HG03439 (cell line): ENCODE data around the gene PTPRN.
A peak's percentile ranks its signal among the peaks of the same experiment; 100 is the strongest.

Source experiments
- ATAC-seq: cut with Tn5 transposase; IDR thresholded peaks from one replicate; pipeline ENCODE4 v1.9.1; 2021; ENCODE audit warnings: mild to moderate bottlenecking, moderate library complexity; ENCODE audit not compliant: unreplicated experiment

Gene PTPRN

GRCh38 chr2:219246559-219246958 lies 62.6 kb downstream of the PTPRN start:
- ATAC-seq: no peak

DNA sequence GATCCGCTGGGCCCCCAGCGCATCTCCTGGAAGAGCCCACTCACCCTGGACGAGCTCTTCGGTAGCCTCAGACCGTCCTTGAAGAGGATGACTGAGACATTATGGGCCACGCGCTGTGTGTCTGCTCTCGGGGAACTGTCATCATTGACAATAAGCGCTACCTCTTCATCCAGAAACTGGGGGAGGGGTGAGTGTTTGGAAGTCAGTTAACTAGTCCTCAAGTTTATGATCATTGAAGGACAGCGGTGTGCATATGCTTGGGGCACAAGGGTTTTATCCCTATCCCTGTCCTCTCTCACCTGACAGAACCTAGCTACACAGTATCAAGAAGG lies 63.3 kb downstream of the PTPRN start:
- ATAC-seq: no peak

DNA sequence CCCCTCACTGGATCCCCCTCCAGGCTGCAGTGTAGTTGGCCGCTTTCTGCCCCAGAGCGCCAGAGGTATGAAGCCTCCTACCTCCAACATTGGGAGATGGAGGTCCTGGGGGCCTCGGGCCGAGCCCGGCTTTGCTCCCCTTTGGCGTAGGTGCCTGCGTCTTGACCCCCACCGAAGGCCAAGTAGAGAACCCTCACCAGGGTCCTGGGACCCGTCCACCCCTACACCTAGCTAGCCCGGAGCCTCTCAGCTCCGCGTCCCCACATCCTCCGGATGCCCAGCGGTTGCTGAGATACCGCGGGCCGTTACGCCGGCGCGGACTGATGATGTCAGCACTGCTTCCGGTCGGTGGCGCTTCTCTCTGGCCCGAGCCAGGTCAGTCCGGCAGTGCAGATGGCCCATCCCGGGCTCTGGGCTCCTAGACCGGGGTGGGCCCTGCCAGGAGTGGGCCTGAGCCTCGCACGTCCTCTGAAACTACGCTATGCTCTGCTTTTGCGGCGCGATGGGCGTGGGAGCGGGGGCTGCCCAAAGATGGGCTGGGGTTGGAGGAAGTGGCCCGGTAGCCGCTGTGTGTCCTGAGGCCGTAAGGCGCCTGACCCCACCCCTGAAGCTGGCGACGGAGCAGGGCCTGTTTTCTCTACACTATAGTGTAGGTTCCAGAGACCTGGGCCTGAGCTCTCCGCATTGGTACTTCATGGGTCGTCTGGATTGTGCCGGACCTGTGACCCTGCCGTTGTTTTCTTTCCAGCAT lies 63.9 kb downstream of the PTPRN start, which contains the start of the genes GLB1L and STK16:
Gene GLB1L, minus strand, starts transcription at position 297 of the 751 bp plus-strand sequence. CDS start 1,871 bp downstream, outside the sequence.
Gene STK16, plus strand, starts transcription at position 332 of the 751 bp plus-strand sequence. CDS start 521 bp downstream, outside the sequence.
- peak; percentile 85 for ATAC-seq

DNA sequence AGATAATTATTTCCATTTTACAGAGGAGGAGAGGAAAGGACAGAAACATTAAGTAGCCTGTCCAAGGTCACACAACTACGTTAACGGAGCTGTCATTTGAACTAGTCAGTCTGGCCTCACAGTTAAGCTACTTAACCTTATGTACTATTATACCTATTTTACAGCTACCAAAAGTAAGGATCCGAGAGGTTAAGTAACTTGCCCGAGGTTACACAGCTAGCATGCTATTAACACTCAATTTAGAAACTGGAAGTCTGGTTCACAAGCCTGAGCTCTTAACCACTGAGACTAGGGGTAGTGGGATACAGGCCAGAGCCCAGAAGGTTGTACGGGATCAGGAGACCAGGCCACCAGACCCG lies 64.4 kb downstream of the PTPRN start:
- ATAC-seq: no peak

- ATAC-seq: no peak
Observed at GRCh38 chr2:219243291-219243761, 65.9 kb downstream of the PTPRN start.
